MV-4-11 (cell line): ENCODE measurements around the gene CDC5L.

ENCODE experiments used
- DNase-seq: peaks from one replicate; lab custom pipeline; 2025; lab: John Stamatoyannopoulos, UW

Gene CDC5L

DNA sequence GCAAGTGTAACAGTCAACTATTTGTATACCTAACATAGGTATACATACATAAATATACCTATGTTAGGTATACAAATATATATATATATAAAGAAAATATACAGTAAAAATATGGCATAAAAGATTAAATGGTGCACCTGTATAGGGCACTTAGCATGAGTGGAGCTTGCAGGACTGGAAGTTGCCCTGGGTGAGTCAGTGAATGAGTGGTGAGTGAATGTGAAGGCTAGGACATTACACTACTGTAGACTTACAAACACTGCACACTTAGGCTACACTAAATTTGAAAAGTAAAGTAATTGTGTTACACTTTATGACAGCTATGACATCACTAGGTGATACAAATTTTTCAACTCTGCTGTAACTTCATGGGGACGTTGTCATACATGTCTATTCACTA is 65.6 kb downstream of the CDC5L start:
- no peak for DNase-seq

DNA sequence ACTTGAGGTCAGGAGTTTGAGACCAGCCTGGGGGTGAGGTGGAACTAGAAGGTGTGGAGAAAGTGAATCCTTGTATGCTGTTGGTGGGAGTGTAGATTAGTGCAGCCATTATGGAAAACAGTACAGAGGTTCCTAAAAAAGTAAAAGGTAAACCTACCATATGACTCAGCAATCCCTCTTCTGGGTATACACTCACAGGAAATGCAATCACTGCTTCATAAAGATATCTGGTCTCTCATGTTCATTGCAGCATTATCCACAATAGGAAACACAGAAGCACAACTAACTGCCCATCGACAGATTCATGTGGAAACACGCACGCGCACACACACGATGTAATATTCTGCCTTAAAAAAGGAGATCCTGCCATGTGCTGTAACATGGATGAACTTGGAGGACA is 66.7 kb downstream of the CDC5L start:
- no peak for DNase-seq

DNA sequence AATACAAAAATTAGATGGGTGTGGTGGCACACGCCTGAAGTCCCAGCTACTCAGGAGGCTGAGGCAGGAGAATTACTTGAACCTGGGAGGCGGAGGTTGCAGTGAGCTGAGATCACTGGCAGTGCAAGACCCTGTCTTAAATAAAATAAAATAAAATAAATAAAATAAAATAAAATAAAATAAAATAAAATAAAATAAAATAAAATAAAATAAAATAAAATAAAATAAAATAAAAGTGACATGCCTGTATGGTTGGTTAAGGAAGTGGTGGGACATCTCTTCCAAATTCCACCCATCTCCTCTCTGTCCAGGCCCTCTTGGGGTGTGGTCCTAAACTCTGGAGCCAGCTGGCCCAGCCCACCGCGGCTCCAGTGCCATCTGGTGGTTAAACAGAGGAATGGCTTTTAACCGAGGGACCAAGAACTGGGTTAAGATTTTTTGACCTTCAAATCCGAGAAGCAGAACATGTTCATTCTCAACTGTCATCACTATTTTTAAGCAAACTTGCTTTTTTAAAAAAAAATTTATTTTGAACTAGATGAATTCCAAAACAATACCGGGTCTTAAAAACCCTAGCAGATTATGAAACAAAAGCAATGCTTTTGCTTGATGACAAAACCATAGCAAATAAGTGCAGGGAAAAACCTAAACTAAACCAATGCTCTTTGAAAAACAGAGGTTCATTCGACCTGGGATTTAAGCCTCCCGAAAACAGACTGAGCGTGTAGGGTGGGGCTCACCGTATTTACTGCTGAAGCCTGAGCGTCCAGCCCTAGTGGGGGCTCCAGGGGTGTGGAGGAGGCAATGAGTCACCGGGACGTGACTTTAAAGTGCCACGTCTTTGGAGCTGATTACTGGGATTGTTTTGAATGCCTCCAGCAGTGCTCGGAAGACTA is 68.8 kb downstream of the CDC5L start:
- DNase-seq = peak; percentile 42

DNA sequence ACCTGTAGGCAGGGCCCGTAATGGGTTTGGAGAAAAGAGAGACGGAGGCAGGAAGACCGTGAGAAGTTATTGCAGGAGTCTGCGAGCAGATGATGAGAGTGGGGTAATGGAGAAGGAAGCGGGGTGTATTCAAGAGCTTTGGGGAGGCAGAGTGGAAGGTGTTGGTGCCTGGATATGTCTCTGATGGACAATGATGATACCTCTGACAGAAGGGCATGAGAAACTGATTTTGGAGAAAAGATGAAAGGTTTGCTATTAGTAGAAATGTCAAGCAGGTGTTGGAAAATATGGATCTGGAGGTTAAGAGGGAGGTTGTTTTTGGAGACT is 69.4 kb downstream of the CDC5L start:
- DNase-seq = no peak

DNA sequence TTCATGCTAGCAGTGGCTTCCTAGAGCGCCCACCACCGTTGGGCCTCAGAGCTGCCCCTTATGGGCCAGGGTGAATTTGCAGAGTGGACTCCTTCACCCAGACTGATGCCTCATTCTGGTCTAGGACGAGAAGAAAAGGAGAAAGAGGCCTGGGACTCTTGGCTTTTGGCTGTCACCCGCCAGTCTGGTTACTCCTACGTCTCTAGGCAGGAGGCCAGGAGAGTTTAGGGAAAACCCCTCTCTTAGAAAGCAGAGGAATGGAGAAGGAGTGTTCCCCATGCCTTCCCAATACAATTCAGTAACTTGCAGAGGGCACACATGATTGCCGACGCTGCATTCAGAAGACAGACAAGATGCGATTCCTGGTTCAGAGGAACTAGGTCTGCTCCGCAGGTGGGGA is 70.1 kb downstream of the CDC5L start:
- DNase-seq = no peak

DNA sequence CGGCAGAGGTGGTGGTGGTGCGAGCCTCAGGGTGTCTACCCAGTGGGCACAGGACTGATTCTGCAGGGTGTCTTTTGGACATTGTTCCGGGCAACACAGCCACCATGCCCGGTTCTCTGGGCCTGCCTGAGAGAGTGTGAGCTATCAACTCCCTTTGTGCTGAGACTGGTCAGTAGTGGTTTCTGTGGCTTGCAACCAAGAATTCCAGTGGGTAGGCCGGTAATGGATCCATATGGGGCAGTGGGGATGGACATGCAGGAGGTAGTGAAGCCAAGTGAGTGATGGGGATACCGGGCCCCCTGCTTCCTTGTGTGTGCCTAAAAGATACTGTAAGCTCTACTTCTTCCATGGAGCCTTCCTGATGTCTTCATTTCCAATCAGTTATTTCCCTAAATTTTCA is 71.0 kb downstream of the CDC5L start:
- no peak for DNase-seq

GRCh38 chr6:44462335-44462734 is 74.8 kb downstream of the CDC5L start:
- DNase-seq = no peak

GRCh38 chr6:44462797-44463727 is 75.6 kb downstream of the CDC5L start:
- DNase-seq = no peak

DNA sequence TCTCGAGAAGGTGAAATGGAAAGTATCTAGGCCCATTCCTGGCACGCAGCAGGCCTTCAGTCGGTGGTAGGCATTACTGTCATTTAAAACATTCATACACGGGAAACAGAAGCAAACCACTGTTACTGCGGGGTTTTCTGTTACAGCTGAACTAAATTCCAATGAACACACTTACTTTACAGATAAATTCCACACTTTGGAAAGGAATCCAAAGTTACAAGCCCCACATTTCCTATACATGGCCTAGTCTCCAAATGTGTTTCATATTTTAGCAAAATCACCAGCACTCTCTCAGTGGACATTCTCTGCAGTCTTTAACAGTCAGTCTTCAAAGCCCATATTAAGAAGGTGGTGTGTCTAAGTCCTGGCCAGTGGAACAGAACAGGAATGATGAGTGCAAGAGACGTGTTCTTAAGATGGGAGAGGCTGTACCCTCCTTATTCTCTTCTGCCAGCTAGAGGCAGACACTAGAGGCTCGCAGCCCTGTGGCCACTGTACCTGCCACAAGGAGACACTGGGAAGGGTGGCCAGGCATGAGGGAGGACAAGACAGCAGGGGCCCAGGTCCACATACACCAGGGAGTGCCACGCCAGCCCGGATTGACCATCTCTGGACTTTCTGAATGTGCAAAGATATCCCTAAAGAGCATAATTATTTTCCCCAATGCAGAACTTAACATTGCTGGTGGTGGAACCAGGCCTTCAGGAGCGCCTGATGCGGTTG is 76.4 kb downstream of the CDC5L start:
- DNase-seq = no peak

GRCh38 chr6:44464527-44465310 is 77.2 kb downstream of the CDC5L start:
- no peak for DNase-seq

- DNase-seq = no peak
Measured at GRCh38 chr6:44466955-44467354, 79.4 kb downstream of the CDC5L start.

DNA sequence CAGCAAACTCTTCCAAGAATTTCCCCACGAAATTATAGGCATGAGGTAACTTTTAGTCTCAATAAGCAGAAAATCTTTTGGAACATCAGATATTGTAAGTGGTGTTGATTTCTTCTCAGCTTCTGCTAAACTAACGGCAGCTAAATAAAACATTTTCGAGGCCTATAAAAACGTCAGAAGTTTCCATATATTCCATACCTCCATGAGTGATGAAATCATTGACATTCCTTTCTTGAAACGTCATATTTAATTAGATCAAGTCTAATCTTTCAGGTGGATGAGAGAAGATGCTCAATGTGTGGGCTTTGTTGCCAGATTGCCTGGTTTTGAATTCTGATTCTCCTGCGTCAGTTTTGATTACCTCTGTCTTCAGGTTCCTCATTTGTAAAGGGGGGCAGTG is 81.3 kb downstream of the CDC5L start:
- no peak for DNase-seq

- DNase-seq = no peak
Measured at GRCh38 chr6:44470115-44470464, 82.6 kb downstream of the CDC5L start.

GRCh38 chr6:44470746-44471145 is 83.2 kb downstream of the CDC5L start:
- DNase-seq = no peak

DNA sequence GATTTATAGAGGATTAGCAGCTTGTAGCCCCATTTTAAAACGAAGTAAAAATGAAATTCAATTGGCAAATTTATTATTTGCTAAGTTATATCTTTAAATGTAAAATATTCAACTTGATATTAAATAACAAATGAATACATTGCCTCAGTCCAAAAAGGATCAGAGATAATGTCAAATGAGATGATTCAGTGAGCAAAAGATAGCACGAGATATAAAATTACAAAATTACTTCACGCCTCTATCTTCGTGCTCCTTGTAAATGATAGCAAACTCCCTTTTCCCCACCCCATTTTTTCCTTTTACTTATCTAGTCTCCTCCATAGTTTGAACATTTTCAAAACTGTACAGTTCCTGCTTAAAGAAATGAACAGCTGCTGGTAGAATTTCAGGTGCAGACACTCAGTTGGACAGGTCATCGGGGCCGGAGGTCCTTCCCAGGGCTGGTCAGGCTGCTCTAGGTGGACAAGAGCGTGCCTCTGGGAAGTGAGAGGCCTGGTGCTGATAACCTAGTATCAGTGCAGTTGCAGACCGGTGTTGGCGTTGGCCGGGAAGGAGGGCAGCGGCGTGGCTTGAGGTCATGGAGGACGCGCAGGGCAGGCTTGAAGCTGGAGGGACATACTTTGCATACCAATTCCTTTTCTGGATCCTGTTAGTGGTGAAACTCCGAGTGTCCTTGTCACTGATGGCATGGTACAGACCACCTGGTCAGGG is 83.9 kb downstream of the CDC5L start:
- no peak for DNase-seq

DNA sequence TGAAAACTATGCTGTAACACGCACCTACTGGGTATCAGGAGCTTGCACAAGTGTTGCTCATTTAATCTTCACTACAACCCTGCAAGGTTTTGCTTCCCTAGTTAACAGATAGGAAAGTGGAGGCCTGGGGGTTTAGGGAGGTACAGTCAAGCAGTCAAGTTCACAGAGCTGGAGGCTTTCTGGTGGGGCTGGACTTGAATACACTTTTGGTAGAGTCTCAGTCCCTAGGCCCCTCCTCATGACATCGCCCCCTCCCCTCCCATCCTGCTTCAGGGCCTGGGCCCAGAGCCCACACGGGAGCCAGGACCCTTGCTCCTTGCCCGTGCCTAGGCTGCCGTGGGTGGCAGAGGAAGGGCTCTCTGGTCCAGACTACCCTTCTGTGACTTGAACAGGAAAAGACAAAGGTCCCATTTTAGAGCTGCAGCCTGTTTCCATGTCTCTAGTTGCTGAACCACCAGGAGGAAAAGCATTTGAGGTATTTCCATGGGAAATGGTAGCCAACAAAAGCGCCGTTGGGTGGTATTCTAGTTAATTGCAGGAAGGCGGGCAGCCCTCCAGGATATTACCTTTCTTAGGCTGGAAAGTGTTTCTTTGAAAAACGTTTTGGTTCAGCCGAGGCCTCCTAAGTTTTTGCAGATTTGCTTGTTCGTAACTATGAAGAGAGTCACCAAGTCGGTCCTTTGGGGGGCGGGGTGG is 84.9 kb downstream of the CDC5L start:
- no peak for DNase-seq

- no peak for DNase-seq
Measured at GRCh38 chr6:44473393-44474189, 86.1 kb downstream of the CDC5L start.

DNA sequence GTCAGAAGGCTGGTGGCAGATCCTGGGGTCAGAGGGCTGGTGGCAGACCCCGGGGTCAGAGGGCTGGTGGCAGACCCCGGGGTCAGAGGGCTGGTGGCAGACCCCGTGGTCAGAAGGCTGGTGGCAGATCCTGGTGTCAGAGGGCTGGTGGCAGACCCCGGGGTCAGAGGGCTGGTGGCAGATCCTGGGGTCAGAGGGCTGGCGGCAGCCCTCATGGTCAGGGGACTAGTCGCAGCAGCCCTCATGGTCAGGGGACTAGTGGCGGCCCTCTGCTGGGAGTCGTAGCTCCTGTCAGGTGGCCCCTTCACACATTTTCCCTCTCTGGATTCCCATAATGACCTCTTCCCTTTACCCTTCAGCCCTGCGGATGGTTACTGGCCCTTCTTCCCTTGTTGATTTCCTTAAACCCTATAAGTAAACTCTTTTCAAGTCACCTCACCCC is 86.7 kb downstream of the CDC5L start:
- DNase-seq = no peak

- DNase-seq = no peak
Measured at GRCh38 chr6:44474643-44475042, 87.1 kb downstream of the CDC5L start.

DNA sequence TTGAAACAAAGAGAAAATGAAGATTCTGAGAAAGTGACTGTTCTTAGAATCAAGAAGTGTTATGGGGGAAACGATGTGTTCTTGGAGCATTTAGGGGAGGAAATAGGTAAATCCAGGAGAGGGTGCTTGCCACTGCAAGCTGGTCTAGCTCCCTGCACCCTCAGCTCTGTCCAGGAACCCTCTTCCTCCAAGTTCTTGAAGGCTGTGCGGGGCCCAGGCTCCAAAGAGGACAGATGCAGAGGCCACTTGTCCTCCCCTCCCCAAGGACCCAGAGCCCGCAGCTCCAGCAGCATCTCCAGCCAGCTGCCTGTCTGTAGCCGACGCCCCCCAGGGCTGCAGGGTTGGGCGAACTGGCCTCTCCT is 87.9 kb downstream of the CDC5L start:
- no peak for DNase-seq
